ENCODE results near the gene B3GALT4.
"Not testable (repeated sequence)": the region's sequence is repeated elsewhere in the genome, so short reads cannot be mapped to it uniquely, and the experiment has no call there.

Gene B3GALT4, protein sequence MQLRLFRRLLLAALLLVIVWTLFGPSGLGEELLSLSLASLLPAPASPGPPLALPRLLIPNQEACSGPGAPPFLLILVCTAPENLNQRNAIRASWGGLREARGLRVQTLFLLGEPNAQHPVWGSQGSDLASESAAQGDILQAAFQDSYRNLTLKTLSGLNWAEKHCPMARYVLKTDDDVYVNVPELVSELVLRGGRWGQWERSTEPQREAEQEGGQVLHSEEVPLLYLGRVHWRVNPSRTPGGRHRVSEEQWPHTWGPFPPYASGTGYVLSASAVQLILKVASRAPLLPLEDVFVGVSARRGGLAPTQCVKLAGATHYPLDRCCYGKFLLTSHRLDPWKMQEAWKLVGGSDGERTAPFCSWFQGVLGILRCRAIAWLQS

DNA sequence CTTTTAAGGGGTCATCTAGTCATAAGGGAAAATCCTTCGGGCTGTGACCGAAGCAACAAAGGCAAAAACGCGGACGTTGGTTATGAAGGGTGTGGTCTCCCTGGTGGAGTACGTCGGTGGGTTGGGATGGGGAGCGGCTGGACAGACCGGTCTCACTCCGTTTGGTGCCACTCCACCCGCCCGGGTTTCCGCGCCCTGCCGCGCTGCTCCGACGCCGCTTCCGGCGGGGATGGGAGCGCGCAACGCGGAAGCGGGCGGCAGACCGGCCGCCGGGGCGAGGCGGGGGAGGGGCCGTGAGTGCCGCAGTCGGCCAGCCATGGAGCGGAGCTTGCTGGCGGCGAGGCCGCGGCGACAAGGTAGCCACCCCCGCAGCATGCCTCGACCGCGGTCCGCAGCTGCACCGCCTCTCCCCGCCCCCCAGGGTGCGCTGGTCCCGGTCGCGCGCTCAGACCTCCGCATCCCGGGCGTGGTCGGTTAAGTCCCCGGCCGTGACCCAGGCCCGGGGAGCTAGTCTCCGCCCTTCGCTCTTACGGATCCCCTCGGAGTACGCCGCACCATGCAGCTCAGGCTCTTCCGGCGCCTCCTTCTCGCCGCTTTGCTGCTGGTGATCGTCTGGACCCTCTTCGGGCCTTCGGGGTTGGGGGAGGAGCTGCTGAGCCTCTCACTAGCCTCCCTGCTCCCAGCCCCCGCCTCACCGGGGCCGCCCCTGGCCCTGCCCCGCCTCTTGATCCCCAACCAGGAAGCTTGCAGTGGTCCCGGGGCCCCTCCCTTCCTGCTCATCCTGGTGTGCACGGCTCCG is at the start of gene B3GALT4:
TSS of gene B3GALT4 (plus strand) at position 260 of the 799 bp plus-strand sequence. CDS start at position 557, 297 bp downstream.
- in situ Hi-C loops (cut with MboI; ENCODE audit: low sequenced_read_pairs), result no loop called here

DNA sequence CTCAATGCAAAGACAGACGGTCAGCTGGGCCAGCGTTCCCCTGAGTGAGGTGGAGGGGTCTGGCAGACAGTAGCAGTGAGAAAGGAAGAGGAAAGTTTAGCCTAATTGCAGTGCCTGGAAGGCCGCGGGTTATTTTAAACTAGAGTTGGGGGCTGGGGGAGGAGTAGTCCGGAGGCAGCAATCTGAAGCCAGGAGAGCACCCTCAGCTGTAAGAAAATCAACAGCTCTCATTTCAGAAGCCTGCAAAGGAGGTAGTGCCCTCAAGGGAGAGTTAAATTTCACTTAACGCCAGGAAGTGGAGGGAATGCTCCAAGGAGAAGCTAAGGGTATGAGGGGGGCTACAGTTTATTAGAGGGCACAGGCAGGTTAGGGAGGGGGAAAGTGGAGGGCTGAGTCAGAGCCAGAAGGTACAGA is 41.7 kb upstream of the B3GALT4 start:
- in situ Hi-C loops (cut with MboI; ENCODE audit: low sequenced_read_pairs), result no loop called here

DNA sequence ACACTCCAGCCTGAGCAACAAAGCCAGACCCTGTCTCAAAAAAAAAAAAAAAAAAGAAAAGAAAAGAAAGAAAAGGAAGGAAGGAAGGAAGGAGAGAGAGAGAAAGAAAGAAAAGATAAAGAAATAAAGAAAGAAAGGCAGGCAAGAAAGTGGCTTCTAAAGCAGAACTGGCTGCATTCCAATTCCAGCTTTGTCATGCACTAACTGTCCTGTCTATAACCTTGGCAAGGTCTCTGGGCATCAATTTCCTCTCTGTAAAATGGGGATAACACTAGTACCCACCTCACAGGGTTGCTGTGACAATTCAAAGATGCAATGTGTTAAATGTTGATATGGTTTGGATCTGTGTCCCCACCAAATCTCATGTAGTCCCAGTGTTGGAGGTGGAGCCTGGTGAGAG is 40.6 kb upstream of the B3GALT4 start:
- in situ Hi-C loops (cut with MboI; ENCODE audit: low sequenced_read_pairs), result no loop called here

DNA sequence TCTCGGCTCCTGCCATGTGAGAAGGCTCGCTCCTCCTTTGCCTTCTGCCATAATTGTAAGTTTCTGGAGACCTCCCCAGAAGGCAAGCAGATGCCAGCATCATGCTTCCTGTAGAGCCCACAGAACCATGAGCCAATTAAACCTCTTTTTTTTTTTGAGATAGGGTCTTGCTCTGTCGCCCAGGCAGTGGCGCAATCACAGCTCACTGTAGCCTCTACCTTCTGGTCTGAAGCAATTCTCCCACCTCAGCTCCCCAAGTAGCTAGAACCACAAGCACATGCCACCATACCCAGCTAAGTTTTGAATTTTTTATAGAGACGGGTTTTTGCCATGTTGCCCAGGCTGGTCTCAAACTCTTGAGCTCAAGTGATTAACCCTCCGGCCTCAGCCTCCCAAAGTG is 40.1 kb upstream of the B3GALT4 start:
- in situ Hi-C loops (cut with MboI; ENCODE audit: low sequenced_read_pairs), result no loop called here

DNA sequence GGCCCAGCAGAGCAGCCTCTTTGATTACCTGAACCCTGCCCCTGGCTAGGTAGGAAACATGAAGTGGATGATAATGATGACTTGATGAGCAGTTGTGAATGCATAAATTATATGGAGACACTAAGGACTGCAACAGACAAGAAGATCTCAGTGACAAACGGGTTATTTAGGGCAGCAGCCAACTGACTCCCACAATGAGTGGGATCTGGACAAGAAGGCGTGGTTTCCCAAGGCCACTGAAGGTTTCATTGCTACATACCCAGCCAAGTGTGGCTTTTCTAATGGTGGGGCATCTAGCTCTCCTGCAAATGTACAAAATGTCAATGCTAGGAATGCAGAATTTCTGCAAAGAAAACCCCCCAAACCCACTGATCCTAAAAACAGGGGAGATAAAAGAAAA is 39.2 kb upstream of the B3GALT4 start:
- in situ Hi-C loops (cut with MboI; ENCODE audit: low sequenced_read_pairs), result no loop called here

DNA sequence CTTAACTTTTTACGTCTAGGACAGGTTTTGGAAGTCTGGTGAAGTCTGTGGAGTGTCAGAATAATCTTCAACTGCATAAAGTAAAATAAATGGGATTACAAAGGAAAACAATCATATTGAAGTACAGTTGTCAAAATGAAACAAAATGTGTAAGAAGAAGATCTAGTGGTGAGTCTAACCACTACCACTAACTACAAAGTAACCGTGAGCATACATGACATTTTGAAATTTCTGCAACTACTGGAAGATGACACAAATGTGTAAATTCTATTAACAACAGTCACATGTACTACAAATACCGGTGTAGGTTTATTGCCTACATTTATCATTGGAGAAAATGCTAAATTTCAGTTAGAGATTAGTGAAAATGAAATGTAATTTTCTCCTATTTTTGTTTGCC is 35.0 kb upstream of the B3GALT4 start:
- in situ Hi-C loops (cut with MboI; ENCODE audit: low sequenced_read_pairs), result no loop called here

DNA sequence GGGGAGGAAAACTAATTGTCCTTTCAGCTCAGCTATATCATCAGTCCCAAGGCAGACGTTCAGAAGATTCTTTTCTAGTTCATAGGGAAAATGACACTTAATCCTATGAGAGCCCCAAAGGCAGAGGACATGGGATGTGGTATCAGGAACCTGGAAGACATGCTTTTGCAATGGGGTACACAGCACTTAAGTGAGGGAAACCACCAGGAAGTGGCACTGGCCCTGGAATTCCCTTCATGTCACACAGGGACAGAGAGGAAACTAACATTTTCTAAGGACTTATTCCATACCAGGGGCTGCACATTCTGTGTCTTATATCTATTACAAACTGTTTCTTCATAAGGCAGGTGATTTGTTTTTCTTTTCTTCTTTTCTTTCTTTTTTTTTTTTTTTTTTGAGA is 33.4 kb upstream of the B3GALT4 start:
- in situ Hi-C loops (cut with MboI; ENCODE audit: low sequenced_read_pairs), result no loop called here

DNA sequence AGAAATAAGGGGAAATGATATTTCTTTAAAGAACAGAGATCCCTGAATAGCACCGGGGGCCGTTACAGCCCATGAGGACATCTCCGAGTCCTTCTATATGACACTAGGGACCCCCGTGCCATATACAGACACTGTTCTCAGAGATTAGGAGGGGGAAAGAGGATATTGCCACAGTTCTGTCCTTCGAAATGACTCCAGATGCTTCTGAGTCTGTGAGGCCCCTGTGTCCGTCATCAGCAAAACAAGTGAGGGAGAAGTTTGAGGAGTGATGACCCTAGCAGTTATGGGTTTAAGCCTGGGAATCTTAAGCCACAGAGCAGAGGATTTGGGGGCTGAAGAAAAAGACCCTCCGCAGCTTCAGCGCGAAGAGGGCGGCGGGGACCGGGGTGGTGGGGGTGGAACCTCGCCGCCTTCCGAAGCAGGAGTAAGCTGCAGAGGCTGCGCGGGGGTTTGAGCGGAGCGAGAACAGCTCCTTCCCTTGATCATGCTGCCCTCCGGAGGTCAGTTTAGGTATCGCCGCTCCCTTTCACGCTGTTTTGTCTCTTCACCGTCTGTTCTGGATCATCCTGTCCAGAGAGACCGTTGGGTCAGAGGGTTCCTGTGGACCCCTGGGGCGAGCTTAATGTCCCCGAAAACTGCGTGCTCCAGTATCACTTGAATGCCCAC is 28.8 kb upstream of the B3GALT4 start:
- in situ Hi-C loops (cut with MboI; ENCODE audit: low sequenced_read_pairs), result no loop called here

DNA sequence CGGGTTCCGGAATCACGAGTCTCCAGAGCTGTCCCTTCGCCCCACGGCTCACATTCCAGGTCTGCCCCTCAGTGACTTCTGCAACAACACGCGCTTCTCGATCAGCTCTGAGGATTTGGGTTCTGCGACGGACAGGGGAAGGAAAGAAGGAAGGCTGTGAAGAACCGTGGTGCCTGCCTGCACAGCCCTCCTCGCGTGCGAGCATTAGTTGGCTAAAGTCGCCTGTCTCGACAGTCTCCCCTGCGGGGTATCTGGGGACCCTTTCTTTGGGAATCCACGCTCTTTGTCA is 28.3 kb upstream of the B3GALT4 start:
- in situ Hi-C loops (cut with MboI; ENCODE audit: low sequenced_read_pairs), result no loop called here

DNA sequence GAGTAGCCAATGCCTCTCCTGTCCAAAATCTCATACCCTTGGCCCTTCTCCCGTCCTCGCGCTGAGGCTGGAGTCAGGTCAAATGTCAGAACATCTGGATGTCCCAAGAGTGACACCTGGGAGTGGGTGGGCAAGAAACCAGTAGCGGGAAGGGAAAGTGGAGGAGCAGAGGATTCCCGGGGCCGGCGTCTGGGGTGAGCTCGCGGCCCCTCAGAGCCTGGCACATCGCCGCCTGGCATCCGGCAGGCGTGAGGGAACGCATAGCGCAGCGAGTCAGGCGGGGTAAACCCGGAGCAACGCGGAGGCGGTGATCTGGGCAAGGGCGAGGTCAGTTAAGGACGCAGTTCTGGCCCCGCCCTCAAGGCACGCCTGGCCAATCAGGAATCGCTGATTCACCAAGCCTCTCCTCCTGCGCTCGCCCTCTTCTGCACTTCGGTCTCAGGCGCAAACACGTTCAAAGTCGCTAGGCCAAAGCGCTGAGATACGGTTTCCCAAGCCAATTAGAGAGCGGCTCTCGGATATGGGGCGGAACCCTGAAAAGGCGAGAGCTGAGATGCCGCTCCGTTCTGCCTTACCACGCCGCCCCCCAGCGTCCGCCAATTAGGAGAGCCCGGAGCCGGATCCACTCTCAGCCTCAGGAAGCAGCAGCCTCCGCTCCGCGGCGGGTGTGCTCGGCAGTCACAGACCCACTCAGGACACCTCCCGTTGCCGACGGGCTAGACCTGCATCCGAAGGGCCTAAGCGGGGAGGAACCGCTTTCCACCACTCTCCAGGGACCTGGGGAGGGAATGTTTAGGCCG is 27.8 kb upstream of the B3GALT4 start:
- in situ Hi-C loops (cut with MboI; ENCODE audit: low sequenced_read_pairs), result no loop called here

DNA sequence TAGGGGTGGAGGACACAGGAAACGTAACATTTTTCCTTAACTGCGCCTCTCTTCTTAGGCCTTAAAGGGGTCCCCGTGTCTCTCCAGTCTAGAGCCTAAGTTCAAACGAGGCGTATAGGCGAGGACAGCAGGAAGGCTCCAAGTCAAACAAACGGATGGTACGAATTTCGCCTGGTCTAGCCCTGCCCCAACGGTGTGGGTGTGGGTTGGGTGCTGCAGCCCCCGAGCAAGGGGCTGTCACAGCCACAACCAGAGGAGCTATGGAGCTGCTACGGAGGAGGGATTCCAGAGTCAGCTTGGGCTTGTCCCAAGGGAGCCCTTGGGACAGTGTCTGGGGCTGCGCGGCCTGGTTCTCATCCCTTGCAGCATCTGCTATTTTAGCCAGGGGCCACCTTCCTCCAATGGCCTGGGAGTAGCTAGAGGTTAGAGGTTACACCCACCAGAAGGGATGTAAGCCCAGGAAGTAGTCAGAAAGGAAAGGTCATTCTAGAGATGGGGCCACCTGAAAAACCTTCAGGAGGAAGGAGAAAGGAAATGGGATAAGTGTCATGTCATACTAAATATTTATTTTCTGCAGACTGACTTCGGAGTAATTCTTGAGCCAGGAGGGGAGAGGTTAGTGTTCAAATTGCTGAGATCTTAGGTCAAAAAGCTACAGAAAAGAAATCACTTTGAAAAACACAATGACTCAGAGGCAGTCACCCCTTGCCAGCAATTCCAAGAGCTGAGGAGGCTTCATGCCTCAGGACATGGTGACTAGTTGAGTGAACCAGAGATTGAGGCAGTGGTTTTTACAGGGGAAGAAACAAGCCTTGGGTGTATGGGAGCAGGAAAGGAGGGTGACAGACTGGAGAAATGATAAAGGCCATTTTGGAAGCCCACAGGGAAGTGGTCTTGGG is 26.9 kb upstream of the B3GALT4 start:
- in situ Hi-C loops (cut with MboI; ENCODE audit: low sequenced_read_pairs), result no loop called here

DNA sequence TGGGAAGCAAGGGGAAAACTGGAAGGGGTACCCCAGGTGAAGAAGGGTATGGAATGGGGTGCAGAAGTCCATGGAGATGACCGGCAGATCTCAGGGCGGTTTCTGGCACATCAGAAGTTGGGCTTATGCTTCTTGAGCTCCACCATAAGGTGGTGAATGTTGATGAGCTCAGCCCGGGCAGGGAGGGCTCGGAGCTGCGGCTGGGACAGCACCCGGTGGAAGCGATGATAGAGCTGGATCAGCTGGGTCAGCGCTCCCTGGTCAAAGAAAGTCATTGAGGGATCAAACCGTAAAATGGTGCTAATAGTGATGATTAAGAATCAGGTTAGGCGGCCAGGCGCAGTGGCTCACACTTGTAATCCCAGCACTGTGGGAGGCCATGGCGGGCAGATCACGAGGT is 26.2 kb upstream of the B3GALT4 start:
- in situ Hi-C loops (cut with MboI; ENCODE audit: low sequenced_read_pairs), result no loop called here

DNA sequence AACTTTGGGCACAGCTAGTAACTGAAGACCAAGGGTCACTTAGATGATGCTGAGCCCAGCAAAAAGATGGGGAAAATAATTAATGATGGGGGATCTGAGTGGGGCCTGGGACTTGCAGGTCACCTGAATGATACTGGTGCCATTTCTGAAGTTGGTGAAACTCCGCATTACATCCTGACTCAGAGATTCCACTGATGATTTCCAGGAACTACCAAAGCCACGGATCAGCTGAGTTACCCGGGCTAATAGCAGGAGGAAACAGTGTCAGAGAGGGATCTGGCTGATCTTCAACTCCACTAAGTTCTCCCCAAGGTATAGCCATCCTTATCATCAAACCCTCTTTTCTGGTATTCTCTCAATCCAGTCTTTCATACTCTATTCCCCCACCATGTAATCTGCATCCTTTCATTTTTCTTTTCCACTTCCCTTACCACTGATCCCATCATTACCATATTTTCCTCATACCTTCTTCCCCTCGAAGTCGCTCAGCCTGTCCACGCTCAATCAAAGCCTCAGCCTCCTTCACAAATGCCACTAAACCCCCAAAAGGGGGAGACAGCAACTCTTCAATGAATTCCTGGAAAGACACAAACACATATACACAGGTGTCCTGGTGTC is 25.4 kb upstream of the B3GALT4 start:
- in situ Hi-C loops (cut with MboI; ENCODE audit: low sequenced_read_pairs), result no loop called here

DNA sequence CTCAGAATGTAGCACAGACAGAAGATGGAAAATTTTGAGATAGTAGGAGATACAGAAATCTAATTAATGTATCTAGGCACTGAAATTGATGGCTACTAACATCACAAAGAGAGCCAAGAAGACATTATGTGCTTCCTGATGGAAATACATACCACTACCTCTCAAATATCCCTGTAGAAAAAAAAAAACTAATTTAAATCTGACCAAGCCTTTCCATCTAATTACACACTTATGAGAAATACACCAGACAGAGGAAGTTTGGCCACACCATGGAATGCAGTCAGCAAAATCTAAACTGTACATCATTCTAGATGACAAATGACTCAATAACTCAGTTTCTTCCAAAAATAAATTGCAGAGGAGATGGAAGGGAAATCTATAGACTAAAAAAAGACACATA is 24.2 kb upstream of the B3GALT4 start:
- in situ Hi-C loops (cut with MboI; ENCODE audit: low sequenced_read_pairs), result no loop called here

DNA sequence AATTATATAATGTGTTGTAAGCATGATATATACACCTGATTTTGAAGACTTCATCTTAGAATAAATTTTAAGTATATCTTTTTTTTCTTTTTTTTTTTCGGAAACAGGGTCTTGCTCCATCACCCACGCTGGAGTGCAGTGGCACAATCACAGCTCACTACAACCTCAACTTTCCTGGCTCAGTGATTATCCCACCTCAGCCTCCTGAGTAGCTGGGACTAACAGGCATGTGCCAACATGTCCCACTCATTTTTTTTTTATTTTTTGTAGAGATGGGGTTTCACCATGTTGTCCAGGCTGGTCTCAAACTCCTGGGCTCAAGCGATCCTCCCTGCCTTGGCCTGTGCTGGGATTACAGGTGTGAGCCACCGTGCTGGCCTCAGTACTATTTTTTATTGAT is 22.3 kb upstream of the B3GALT4 start:
- in situ Hi-C loops (cut with MboI; ENCODE audit: low sequenced_read_pairs), result no loop called here

DNA sequence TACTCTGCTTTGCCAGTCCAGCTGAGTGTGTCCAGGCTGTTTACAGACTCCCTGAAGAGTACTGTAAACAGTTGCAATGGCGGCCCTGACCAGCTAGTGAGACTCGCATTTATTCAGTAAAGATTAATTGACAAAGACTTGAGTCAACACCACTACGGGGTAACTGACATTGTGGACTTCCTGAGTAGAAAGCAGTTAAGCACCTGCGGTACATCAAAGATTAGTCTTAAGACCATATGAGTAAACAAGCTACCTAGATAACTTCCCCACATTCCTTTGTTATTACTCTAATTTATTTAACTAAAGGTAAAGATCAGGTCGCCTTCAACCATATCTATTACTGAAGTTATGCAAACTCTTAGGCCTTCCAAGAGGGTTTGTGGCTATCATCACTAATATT is 17.9 kb upstream of the B3GALT4 start:
- in situ Hi-C loops (cut with MboI; ENCODE audit: low sequenced_read_pairs), result no loop called here

DNA sequence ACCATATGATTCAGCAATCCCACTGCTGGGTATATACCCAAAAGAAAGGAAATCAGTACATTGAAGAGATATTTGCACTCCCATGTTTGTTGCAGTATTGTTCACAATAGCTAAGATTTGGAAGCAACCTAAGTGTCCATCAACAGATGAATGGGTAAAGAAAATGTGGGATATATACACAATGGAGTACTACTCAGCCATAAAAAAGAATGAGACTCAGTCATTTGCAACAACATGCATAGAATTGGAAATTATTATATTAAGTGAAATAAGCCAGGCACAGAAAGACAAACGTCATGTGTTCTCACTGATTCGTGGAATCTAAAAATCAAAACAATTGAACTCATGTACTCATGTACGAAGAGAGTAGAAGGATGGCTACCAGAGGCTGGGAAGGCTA is 14.4 kb upstream of the B3GALT4 start:
- in situ Hi-C loops (cut with MboI; ENCODE audit: low sequenced_read_pairs), result not testable (repeated sequence)

DNA sequence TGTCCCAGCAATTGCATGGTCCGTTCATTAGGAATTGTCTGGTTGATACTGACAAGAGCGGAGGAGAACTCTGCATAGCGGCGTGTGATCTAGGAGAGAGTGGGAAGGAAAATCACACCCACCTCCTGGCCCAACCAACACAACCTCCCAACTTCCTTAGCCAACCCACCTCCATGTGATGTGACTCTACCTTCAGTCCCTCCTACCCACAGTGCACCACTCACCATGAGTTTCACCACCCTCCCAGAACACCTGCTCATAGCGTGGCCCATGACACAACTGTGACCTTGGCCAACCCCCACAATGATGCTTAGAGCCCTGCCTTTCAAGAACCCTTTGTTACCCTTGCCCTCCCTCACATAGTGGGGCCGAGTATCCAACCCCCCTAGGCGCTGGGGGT is 12.9 kb upstream of the B3GALT4 start:
- in situ Hi-C loops (cut with MboI; ENCODE audit: low sequenced_read_pairs), result no loop called here

DNA sequence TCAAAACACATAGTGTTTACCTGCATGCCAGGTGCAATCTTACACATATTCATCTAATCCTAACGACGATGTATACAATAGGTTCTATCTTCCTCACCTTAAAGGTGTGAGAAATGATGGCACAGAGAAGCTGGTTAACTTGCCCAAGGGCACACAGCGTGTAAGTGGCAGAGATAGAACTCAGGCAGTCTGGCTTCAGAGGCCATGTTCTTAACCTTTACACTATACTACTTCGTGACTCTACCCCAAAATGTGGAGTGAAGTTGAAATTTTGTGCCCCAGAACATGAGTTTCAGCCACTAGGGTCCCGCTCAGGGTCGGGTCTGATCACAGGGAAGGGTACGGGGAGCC is 5.8 kb upstream of the B3GALT4 start:
- in situ Hi-C loops (cut with MboI; ENCODE audit: low sequenced_read_pairs), result no loop called here

Data from HL-60/S4 treated with retinoic acid at 250 ng/mL for 4 days and 3 days (cell line).